IMR-90 (cell line): Measurements from ENCODE around the gene TP53BP1. TPM values are rescaled to one million over a fixed set of nuclear protein-coding genes. Genes with fewer than 3 reads are reported as not detected.

Source experiments
- ATAC-seq: fragments of 200-7000 bp; cut with Tn5 transposase; 2 replicates; pipeline ENCODE4 v1.9.1; 2020; ENCODE audit warnings: low read depth, mild to moderate bottlenecking, moderate library complexity
- BruUV-seq: library from RNA; stranded (reverse); fragments of 400-500 nt; replicated peaks from 2 replicates; lab custom pipeline; 2021; lab: Mats Ljungman, UMichigan
- CTCF ChIA-PET: fragments of 300-600 bp; formaldehyde crosslinking; extraction: SDS; loops from one replicate; lab custom pipeline; 2021; ENCODE audit warnings: antibody characterized with exemption; lab: Yijun Ruan, JAX
- POLR2A ChIA-PET: fragments of 300-600 bp; sonication (Branson Sonifier 250); formaldehyde crosslinking; loops from one replicate; lab custom pipeline; 2022; ENCODE audit warnings: antibody characterized with exemption; ENCODE audit not compliant: unreplicated experiment; lab: Charles Lee
- DNase-seq: peaks from one replicate; pipeline ENCODE4 v3.0.0; 2013
- H2AFZ ChIP-seq: replicated peaks from 2 replicates; pipeline ENCODE3; 2013; ENCODE audit warnings: low read length, mild to moderate bottlenecking; ENCODE audit not compliant: poor library complexity
- H2AK5ac ChIP-seq: 2 replicates; pipeline ENCODE4 v1.6.1; 2013; ENCODE audit warnings: low read depth, low read length, inconsistent platforms
- H2AK9ac ChIP-seq: replicated peaks from 2 replicates; pipeline ENCODE3; 2013; ENCODE audit warnings: mild to moderate bottlenecking, low read depth, low read length, moderate library complexity; ENCODE audit not compliant: poor library complexity
- H2BK120ac ChIP-seq: 2 replicates; pipeline ENCODE4 v1.6.1; 2013; ENCODE audit warnings: low read depth, low read length, inconsistent platforms
- H2BK15ac ChIP-seq: 3 replicates; pipeline ENCODE4 v1.6.1; 2013; ENCODE audit warnings: low read depth, low read length, inconsistent platforms
- H2BK20ac ChIP-seq: 2 replicates; pipeline ENCODE4 v1.6.1; 2013; ENCODE audit warnings: low read depth, mild to moderate bottlenecking, inconsistent platforms, low read length, moderate library complexity
- H2BK5ac ChIP-seq: 2 replicates; pipeline ENCODE4 v1.6.1; 2013; ENCODE audit warnings: mild to moderate bottlenecking, low read depth, low read length, inconsistent platforms; ENCODE audit not compliant: poor library complexity, severe bottlenecking
- H3K14ac ChIP-seq: replicated peaks from 2 replicates; pipeline ENCODE4 v1.6.1; 2013; ENCODE audit warnings: low read depth, low read length, inconsistent platforms
- H3K18ac ChIP-seq: 2 replicates; pipeline ENCODE4 v1.6.1; 2013; ENCODE audit warnings: low read depth, low read length, control low read depth
- H3K23ac ChIP-seq: 2 replicates; pipeline ENCODE4 v1.6.1; 2013; ENCODE audit warnings: low read depth, low read length, inconsistent platforms
- H3K27ac ChIP-seq: 2 replicates; pipeline ENCODE4 v1.5.1; 2013; ENCODE audit warnings: mild to moderate bottlenecking, control low read depth, low read length; ENCODE audit not compliant: insufficient read depth
- H3K27me3 ChIP-seq: 2 replicates; pipeline ENCODE4 v1.6.1; 2013; ENCODE audit warnings: low read length; ENCODE audit not compliant: control insufficient read depth, insufficient read depth
- H3K36me3 ChIP-seq: 2 replicates; pipeline ENCODE4 v1.6.1; 2013; ENCODE audit warnings: low read length, mixed read lengths; ENCODE audit not compliant: control insufficient read depth, insufficient read depth
- H3K4ac ChIP-seq: 2 replicates; pipeline ENCODE4 v1.6.1; 2013; ENCODE audit warnings: low read depth, low read length, inconsistent platforms
- H3K4me1 ChIP-seq: 2 replicates; pipeline ENCODE4 v1.6.1; 2013; ENCODE audit warnings: low read length, mixed read lengths; ENCODE audit not compliant: control insufficient read depth, insufficient read depth
- H3K4me2 ChIP-seq: 2 replicates; pipeline ENCODE4 v1.6.1; 2013; ENCODE audit warnings: low read depth, mild to moderate bottlenecking, control low read depth, low read length, moderate library complexity
- H3K4me3 ChIP-seq: 2 replicates; pipeline ENCODE4 v1.5.1; 2013; ENCODE audit warnings: low read depth, mild to moderate bottlenecking, control low read depth, low read length, moderate library complexity; ENCODE audit not compliant: insufficient read depth
- H3K56ac ChIP-seq: 2 replicates; pipeline ENCODE4 v1.6.1; 2013; ENCODE audit warnings: low read length, inconsistent platforms; ENCODE audit not compliant: insufficient read depth; ENCODE audit errors: extremely low read depth
- H3K79me1 ChIP-seq, 2 experiments: 2 replicates each; pipeline ENCODE4 v1.6.1; 2013; ENCODE audit warnings: low read length in 2 of 2, inconsistent platforms in 1 of 2, low read depth in 1 of 2
- H3K9ac ChIP-seq: 2 replicates; pipeline ENCODE4 v1.6.1; 2013; ENCODE audit warnings: low read depth, low read length, control low read depth
- H3K9me1 ChIP-seq: 2 replicates; pipeline ENCODE4 v1.6.1; 2013; ENCODE audit warnings: low read length, inconsistent platforms; ENCODE audit not compliant: insufficient read depth
- H3K9me3 ChIP-seq: 2 replicates; pipeline ENCODE4 v1.6.1; 2013; ENCODE audit warnings: low read length; ENCODE audit not compliant: control insufficient read depth, insufficient read depth
- H4K20me1 ChIP-seq: 2 replicates; pipeline ENCODE4 v1.6.1; 2013; ENCODE audit warnings: low read length, inconsistent platforms; ENCODE audit not compliant: insufficient read depth
- H4K5ac ChIP-seq: 2 replicates; pipeline ENCODE4 v1.6.1; 2013; ENCODE audit warnings: mild to moderate bottlenecking, low read depth, low read length, control low read depth
- H4K8ac ChIP-seq, 2 experiments: 2 replicates each; pipeline ENCODE4 v1.6.1; 2013; ENCODE audit warnings: low read depth in 2 of 2, low read length in 2 of 2, control low read depth in 1 of 2, inconsistent platforms in 1 of 2
- H4K91ac ChIP-seq: 2 replicates; pipeline ENCODE4 v1.6.1; 2013; ENCODE audit warnings: low read depth, low read length, inconsistent platforms; ENCODE audit not compliant: insufficient read depth
- BHLHE40 ChIP-seq: fragments of 150-350 bp; IDR thresholded peaks from 2 replicates; pipeline ENCODE4 v1.6.1; 2016; ENCODE audit warnings: mild to moderate bottlenecking, low read depth, low read length
- CEBPB ChIP-seq: IDR thresholded peaks from 2 replicates; pipeline ENCODE4 v1.6.1; 2012; ENCODE audit warnings: low read depth, low read length, improper control_type of control experiment
- CHD1 ChIP-seq: IDR thresholded peaks from 2 replicates; pipeline ENCODE4 v1.6.1; 2012; ENCODE audit warnings: low read depth, low read length, improper control_type of control experiment
- FOS ChIP-seq: fragments of 150-350 bp; IDR thresholded peaks from 2 replicates; pipeline ENCODE4 v1.6.1; 2016; ENCODE audit warnings: low read depth, low read length
- MAFK ChIP-seq: IDR thresholded peaks from 2 replicates; pipeline ENCODE4 v1.6.1; 2012; ENCODE audit warnings: low read depth, low read length, improper control_type of control experiment
- MAZ ChIP-seq: IDR thresholded peaks from 2 replicates; pipeline ENCODE4 v1.6.1; 2012; ENCODE audit warnings: low read depth, mild to moderate bottlenecking, low read length, improper control_type of control experiment, moderate library complexity, borderline replicate concordance
- MXI1 ChIP-seq: IDR thresholded peaks from 2 replicates; pipeline ENCODE4 v1.6.1; 2012; ENCODE audit warnings: low read depth, mild to moderate bottlenecking, low read length, moderate library complexity, borderline replicate concordance
- NFE2L2 ChIP-seq: fragments of 150-350 bp; IDR thresholded peaks from 2 replicates; pipeline ENCODE4 v1.6.1; 2016; ENCODE audit warnings: low read depth, mild to moderate bottlenecking, low read length
- POLR2A ChIP-seq: IDR thresholded peaks from 2 replicates; pipeline ENCODE4 v1.6.1; 2012; ENCODE audit warnings: mild to moderate bottlenecking, low read depth, low read length
- RAD21 ChIP-seq: IDR thresholded peaks from 2 replicates; pipeline ENCODE4 v1.6.1; 2012; ENCODE audit warnings: low read length, improper control_type of control experiment
- RCOR1 ChIP-seq: IDR thresholded peaks from 2 replicates; pipeline ENCODE4 v1.6.1; 2012; ENCODE audit warnings: mild to moderate bottlenecking, low read length, improper control_type of control experiment; ENCODE audit not compliant: insufficient replicate concordance
- RFX5 ChIP-seq: IDR thresholded peaks from 2 replicates; pipeline ENCODE4 v1.8.0; 2012; ENCODE audit warnings: low read depth, mild to moderate bottlenecking, low read length, moderate library complexity
- SMC3 ChIP-seq: fragments of 150-350 bp; IDR thresholded peaks from 2 replicates; pipeline ENCODE4 v1.6.1; 2016; ENCODE audit warnings: low read depth, mild to moderate bottlenecking, antibody characterized with exemption, low read length, moderate library complexity
- dilution Hi-C: fragments of 300-500 bp; cut with HindIII; formaldehyde crosslinking; loops from one replicate; pipeline ENCODE4 v1.14.3; 2018; ENCODE audit warnings: low sequenced_read_pairs; ENCODE audit not compliant: unreplicated experiment
- in situ Hi-C: fragments of 300-500 bp; cut with MboI; formaldehyde crosslinking; loops from 3 replicates; pipeline ENCODE4 v1.14.3; 2019; ENCODE audit warnings: low sequenced_read_pairs, inconsistent platforms, mixed read lengths
- intact Hi-C: fragments of 100-400 bp; cut with micrococcal nuclease; formaldehyde crosslinking; loops from 2 replicates; pipeline ENCODE4 v1.10.0; 2022
- polyA plus RNA-seq, 3 experiments: library from polyadenylated mRNA; depleted of rRNA; stranded (reverse); fragments of >200 nt; gene quantifications; 2 replicates each; pipeline ENCODE4 v1.2.3, GENCODE V29; 2012; ENCODE audit warnings: low replicate concordance in 1 of 3
- total RNA-seq: library from RNA; depleted of rRNA; stranded (reverse); fragments of >200 nt; gene quantifications from 2 replicates; pipeline ENCODE4 v1.2.3, GENCODE V29; 2012
- TF ChIP-seq, protein P1 (sequence below): fragments of 150-350 bp; IDR thresholded peaks from 2 replicates; pipeline ENCODE4 v1.6.1; 2016; ENCODE audit warnings: low read depth, mild to moderate bottlenecking, low read length, moderate library complexity, borderline replicate concordance
- TF ChIP-seq, protein P2 (sequence below): conservative IDR thresholded peaks from 2 replicates; pipeline ENCODE4 v1.5.1; 2012; ENCODE audit warnings: mild to moderate bottlenecking, low read depth, low read length, improper control_type of control experiment
- TF ChIP-seq, protein P3 (sequence below): fragments of 150-350 bp; IDR thresholded peaks from 2 replicates; pipeline ENCODE4 v1.6.1; 2017; ENCODE audit warnings: mild to moderate bottlenecking, antibody characterized with exemption, low read length, low read depth

Gene TP53BP1
- total and polyA plus RNA-seq, 2 of the 4 experiments (the other 2 are of a cell fraction) = 36.3 to 64.5 TPM

DNA sequence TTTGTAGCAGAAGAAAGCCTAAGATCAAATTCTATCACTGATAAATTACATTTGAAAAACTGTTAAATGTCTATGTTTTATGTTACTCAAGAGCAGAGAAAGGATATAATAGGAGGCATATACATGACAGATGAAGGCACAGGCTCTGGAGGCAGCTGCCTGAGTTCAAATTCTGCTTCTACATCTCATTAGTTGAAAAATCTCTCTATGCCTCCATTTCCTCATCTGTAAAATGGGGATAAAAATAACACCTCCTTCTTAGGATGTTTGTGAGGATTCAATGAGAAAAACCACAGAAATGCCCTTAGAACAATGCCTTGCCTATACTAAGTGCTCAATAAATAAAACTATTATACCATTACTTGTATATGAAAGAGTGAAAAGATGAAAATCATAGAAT is 21.0 kb downstream of the TP53BP1 start:
- ChIA-PET POLR2A (no interaction called here), CTCF (interaction anchor here (0.9 kb wide), 1 partner anchor 43 kb away, joined by 5 read pairs; no protein-coding TSS in a partner anchor)
- H4K91ac ChIP-seq = no peak overlapping the region
- H3K4me3 ChIP-seq = no peak overlapping the region
- H3K4me2 ChIP-seq = no peak overlapping the region
- no peak overlapping the region for H3K14ac ChIP-seq
- H3K9me3 ChIP-seq = no peaks in the 10 kb centered on the region
- BruUV-seq = no TSS peak
- DNase-seq (no peak), ATAC-seq (no peak)
- H2BK5ac ChIP-seq = no peak overlapping the region
- no peak overlapping the region for H3K27ac ChIP-seq
- in situ Hi-C loops (no loop called here), dilution Hi-C loops (no loop called here), intact Hi-C loops (no loop called here)
- no peak overlapping the region for H4K8ac ChIP-seq
- H3K36me3 ChIP-seq = peaks cover 44% of the 10 kb centered on the region
- no peaks in the 10 kb centered on the region for H4K20me1 ChIP-seq
- TF ChIP-seq, protein P1, sequence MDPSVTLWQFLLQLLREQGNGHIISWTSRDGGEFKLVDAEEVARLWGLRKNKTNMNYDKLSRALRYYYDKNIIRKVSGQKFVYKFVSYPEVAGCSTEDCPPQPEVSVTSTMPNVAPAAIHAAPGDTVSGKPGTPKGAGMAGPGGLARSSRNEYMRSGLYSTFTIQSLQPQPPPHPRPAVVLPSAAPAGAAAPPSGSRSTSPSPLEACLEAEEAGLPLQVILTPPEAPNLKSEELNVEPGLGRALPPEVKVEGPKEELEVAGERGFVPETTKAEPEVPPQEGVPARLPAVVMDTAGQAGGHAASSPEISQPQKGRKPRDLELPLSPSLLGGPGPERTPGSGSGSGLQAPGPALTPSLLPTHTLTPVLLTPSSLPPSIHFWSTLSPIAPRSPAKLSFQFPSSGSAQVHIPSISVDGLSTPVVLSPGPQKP = no peak
- TF ChIP-seq SMC3 = no peak
- no peak for TF ChIP-seq MXI1
- TF ChIP-seq CEBPB = no peak
- no peak for TF ChIP-seq RCOR1
- no peak for TF ChIP-seq NFE2L2
- TF ChIP-seq FOS = no peak
- TF ChIP-seq MAFK = no peak
- no peak for TF ChIP-seq MAZ
- TF ChIP-seq, protein P2, sequence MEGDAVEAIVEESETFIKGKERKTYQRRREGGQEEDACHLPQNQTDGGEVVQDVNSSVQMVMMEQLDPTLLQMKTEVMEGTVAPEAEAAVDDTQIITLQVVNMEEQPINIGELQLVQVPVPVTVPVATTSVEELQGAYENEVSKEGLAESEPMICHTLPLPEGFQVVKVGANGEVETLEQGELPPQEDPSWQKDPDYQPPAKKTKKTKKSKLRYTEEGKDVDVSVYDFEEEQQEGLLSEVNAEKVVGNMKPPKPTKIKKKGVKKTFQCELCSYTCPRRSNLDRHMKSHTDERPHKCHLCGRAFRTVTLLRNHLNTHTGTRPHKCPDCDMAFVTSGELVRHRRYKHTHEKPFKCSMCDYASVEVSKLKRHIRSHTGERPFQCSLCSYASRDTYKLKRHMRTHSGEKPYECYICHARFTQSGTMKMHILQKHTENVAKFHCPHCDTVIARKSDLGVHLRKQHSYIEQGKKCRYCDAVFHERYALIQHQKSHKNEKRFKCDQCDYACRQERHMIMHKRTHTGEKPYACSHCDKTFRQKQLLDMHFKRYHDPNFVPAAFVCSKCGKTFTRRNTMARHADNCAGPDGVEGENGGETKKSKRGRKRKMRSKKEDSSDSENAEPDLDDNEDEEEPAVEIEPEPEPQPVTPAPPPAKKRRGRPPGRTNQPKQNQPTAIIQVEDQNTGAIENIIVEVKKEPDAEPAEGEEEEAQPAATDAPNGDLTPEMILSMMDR = no peak
- TF ChIP-seq, protein P3, sequence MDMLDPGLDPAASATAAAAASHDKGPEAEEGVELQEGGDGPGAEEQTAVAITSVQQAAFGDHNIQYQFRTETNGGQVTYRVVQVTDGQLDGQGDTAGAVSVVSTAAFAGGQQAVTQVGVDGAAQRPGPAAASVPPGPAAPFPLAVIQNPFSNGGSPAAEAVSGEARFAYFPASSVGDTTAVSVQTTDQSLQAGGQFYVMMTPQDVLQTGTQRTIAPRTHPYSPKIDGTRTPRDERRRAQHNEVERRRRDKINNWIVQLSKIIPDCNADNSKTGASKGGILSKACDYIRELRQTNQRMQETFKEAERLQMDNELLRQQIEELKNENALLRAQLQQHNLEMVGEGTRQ = no peak
- no peak for TF ChIP-seq RFX5
- no peak for TF ChIP-seq CHD1
- no peak for TF ChIP-seq BHLHE40
- TF ChIP-seq POLR2A = no peak
- no peak for TF ChIP-seq RAD21
- no peak overlapping the region for H2BK20ac ChIP-seq
- H3K18ac ChIP-seq = no peak overlapping the region
- no peak overlapping the region for H2BK120ac ChIP-seq
- no peak overlapping the region for H2BK15ac ChIP-seq
- H3K4me1 ChIP-seq = peaks cover 8% of the 10 kb centered on the region
- H2AK5ac ChIP-seq = no peak overlapping the region
- H3K79me1 ChIP-seq = peaks cover 7 to 11% of the 10 kb centered on the region in 2 experiments; a peak in 3 of 4 replicates
- H3K9ac ChIP-seq = no peak overlapping the region
- no peaks in the 10 kb centered on the region for H3K27me3 ChIP-seq
- no peak overlapping the region for H2AFZ ChIP-seq
- H3K4ac ChIP-seq = no peak overlapping the region
- no peak overlapping the region for H3K56ac ChIP-seq
- no peak overlapping the region for H2AK9ac ChIP-seq
- no peak overlapping the region for H3K23ac ChIP-seq
- no peak overlapping the region for H4K5ac ChIP-seq
- H3K9me1 ChIP-seq = no peaks in the 10 kb centered on the region
